HepG2 (cell line): ENCODE data around the gene SEMA3F. TPM values are rescaled to one million over a fixed set of nuclear protein-coding genes. Genes with fewer than 3 reads are reported as not detected.

Experiments
- ATF7-NPFF ChIP-seq: sonication (generic); formaldehyde crosslinking; IDR thresholded peaks from 2 replicates; pipeline ENCODE4 v1.8.1; 2023; ENCODE audit warnings: mild to moderate bottlenecking, low read depth, missing genetic modification reagents, moderate library complexity
- CREB1 ChIP-seq, 2 experiments: fragments of 450-650 bp in 1 of 2; IDR thresholded peaks; 2 replicates each; pipeline ENCODE4 v1.6.1; 2016 to 2017; ENCODE audit warnings: control low read depth in 1 of 2, mild to moderate bottlenecking in 1 of 2, missing compliant biosample characterization in 1 of 2, missing genetic modification characterization in 1 of 2
- EP300 ChIP-seq, 3 experiments: sonication (generic) in 1 of 3; formaldehyde crosslinking in 1 of 3; IDR thresholded peaks; 2 replicates each; pipeline versions ENCODE4 v1.5.1 to v1.6.1; 2011 to 2020; ENCODE audit warnings: low read depth in 2 of 3, low read length in 2 of 3, borderline replicate concordance in 1 of 3, improper control_type of control experiment in 1 of 3, mild to moderate bottlenecking in 1 of 3, missing genetic modification reagents in 1 of 3, moderate library complexity in 1 of 3
- ETV5 ChIP-seq: IDR thresholded peaks from 2 replicates; pipeline ENCODE4 v1.6.1; 2018; ENCODE audit warnings: missing biosample characterization, missing genetic modification reagents, inconsistent platforms, borderline replicate concordance
- FIP1L1 ChIP-seq: fragments of 200-400 bp; formaldehyde crosslinking; IDR thresholded peaks from 2 replicates; pipeline ENCODE4 v1.6.1; 2018; ENCODE audit warnings: low read depth, mild to moderate bottlenecking, low read length, moderate library complexity, borderline replicate concordance; ENCODE audit not compliant: insufficient read depth
- GATAD1 ChIP-seq: IDR thresholded peaks from 2 replicates; pipeline ENCODE4 v1.6.1; 2016; ENCODE audit warnings: missing genetic modification reagents, missing compliant biosample characterization
- MEIS1 ChIP-seq: sonication (generic); formaldehyde crosslinking; IDR thresholded peaks from 2 replicates; pipeline ENCODE4 v1.9.0; 2021; ENCODE audit warnings: mild to moderate bottlenecking, missing genetic modification reagents, moderate library complexity, borderline replicate concordance
- NCOA2 ChIP-seq: sonication (generic); formaldehyde crosslinking; IDR thresholded peaks from 2 replicates; pipeline ENCODE4 v1.8.0; 2022; ENCODE audit warnings: inconsistent platforms
- PHF20 ChIP-seq: sonication (generic); formaldehyde crosslinking; IDR thresholded peaks from 2 replicates; pipeline ENCODE4 v1.5.0; 2020; ENCODE audit warnings: mild to moderate bottlenecking, missing genetic modification reagents
- RARA ChIP-seq: IDR thresholded peaks from 2 replicates; pipeline ENCODE4 v1.6.1; 2016; ENCODE audit warnings: missing genetic modification reagents, missing compliant biosample characterization
- SKI ChIP-seq: fragments of 450-650 bp; IDR thresholded peaks from one replicate; pipeline ENCODE4 v1.6.1; 2018; ENCODE audit warnings: mild to moderate bottlenecking; ENCODE audit not compliant: partially characterized antibody
- SMAD3 ChIP-seq: sonication (generic); formaldehyde crosslinking; IDR thresholded peaks from 2 replicates; pipeline ENCODE4 v1.4.0; 2020; ENCODE audit warnings: missing genetic modification reagents
- ZBTB39 ChIP-seq: sonication (generic); formaldehyde crosslinking; IDR thresholded peaks from 2 replicates; pipeline ENCODE4 v1.5.0; 2020; ENCODE audit warnings: missing genetic modification reagents
- ZMAT5 ChIP-seq: sonication (generic); formaldehyde crosslinking; IDR thresholded peaks from 2 replicates; pipeline ENCODE4 v1.5.0; 2020; ENCODE audit warnings: mild to moderate bottlenecking, low read depth, missing genetic modification reagents, borderline replicate concordance
- ZNF142 ChIP-seq: sonication (generic); formaldehyde crosslinking; IDR thresholded peaks from 2 replicates; pipeline ENCODE4 v1.4.0; 2020; ENCODE audit warnings: missing genetic modification reagents
- ZNF274 ChIP-seq: sonication (generic); formaldehyde crosslinking; IDR thresholded peaks from 2 replicates; pipeline ENCODE4 v1.5.1; 2020; ENCODE audit warnings: mild to moderate bottlenecking, missing genetic modification reagents
- ZNF614 ChIP-seq: IDR thresholded peaks from 2 replicates; pipeline ENCODE4 v1.6.1; 2018; ENCODE audit warnings: missing biosample characterization, missing genetic modification reagents, inconsistent platforms, borderline replicate concordance
- ZNF629 ChIP-seq: sonication (generic); formaldehyde crosslinking; conservative IDR thresholded peaks from 2 replicates; pipeline ENCODE4 v1.5.0; 2020; ENCODE audit warnings: missing genetic modification reagents
- ZNF691 ChIP-seq: sonication (generic); formaldehyde crosslinking; IDR thresholded peaks from 2 replicates; pipeline ENCODE4 v1.4.0; 2020; ENCODE audit warnings: missing genetic modification reagents, low read depth, mild to moderate bottlenecking, borderline replicate concordance
- polyA plus RNA-seq, 8 experiments: library from polyadenylated mRNA; depleted of rRNA in 3 of 8; stranded (reverse) in 7 of 8; unstranded in 1 of 8; fragments of >200 nt; fragmentation: Illumina TruSeq in 4 of 8; extraction: Trizol in 4 of 8; gene quantifications; 2 replicates each; pipeline versions ENCODE4 v1.2.1 to v1.2.3, GENCODE V29; 2011 to 2016; ENCODE audit warnings: low read depth in 4 of 8, missing spikeins in 1 of 8, mixed read lengths in 1 of 8; ENCODE audit not compliant: insufficient read depth in 1 of 8
- total RNA-seq, 5 experiments: library from RNA; depleted of rRNA; stranded (reverse); fragments of >200 nt; fragmentation: Illumina TruSeq; extraction: Trizol; gene quantifications; 2 replicates each; pipeline ENCODE4 v1.2.3, GENCODE V29; 2016; ENCODE audit warnings: low read depth in 1 of 5

SEMA3F gene
- total and polyA plus RNA-seq, 2 of the 13 experiments (the other 11 are each of a cell fraction or from before 2014, with no cell fraction given): 7.6 to 17.2 TPM

- TF ChIP-seq ZMAT5 (no peak), ZBTB39 (CRISPR knock-in tag) (peak; percentile 87; the same call in 1 of the 2 replicates), SMAD3 (CRISPR knock-in tag) (0 out of 2 replicates have a peak, but pooled peaks have one; percentile 23), MEIS1 (CRISPR knock-in tag) (peak; percentile 89), EP300 (IDR thresholded peaks at IDR 0.05; ENCODE audit: low read depth in 2 of 2, low read length in 2 of 2) (peak; percentile 13 to 97; a peak in 3 of 4 replicates), EP300 (CRISPR knock-in tag; IDR thresholded peaks at IDR 0.05; ENCODE audit: borderline replicate concordance) (peak; percentile 90), GATAD1 (CRISPR knock-in tag) (0 out of 2 replicates have a peak, but pooled peaks have one; percentile 10), ATF7-NPFF (CRISPR knock-in tag) (0 out of 2 replicates have a peak, but pooled peaks have one; percentile 36), FIP1L1 (no peak), PHF20 (0 out of 2 replicates have a peak, but pooled peaks have one; percentile 19), SKI (peak; percentile 88), ETV5 (CRISPR knock-in tag) (peak; percentile 77; the same call in 1 of the 2 replicates), RARA (peak; percentile 97), NCOA2 (peak; percentile 96), ZNF614 (peak; percentile 80), ZNF691 (CRISPR knock-in tag) (peak; percentile 76; the same call in 1 of the 2 replicates), ZNF142 (0 out of 2 replicates have a peak, but pooled peaks have one; percentile 41), ZNF629 (CRISPR knock-in tag) (peak; percentile 75), ZNF274 (CRISPR knock-in tag) (no peak), CREB1 (IDR thresholded peaks at IDR 0.05) (no peak), CREB1 (CRISPR knock-in tag; IDR thresholded peaks at IDR 0.05) (no peak)
These were observed 53.7 kb downstream of the SEMA3F start (continued) for GRCh38 chr3:50208677-50209344.
